ENCODE results near the gene ZBED4.

ZBED4 gene

DNA sequence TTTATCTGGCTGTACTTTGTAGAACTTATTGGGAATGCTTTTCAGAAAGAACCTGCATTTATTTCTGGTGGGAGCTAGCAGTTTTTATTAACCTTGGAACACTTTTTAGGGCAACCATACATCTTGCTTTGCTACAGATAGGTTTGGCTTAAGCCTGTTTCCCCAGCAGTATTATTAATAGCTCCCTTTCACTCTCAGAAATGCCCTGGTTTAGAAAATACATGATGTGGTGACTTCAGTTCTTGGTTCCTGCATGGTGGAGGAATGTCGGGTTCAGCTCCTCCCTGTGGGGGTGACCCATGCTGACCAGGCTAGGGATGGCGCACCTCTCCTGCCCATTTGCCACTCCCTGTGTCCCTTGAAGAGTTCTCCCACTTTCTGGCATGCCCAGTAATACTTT lies 28.2 kb downstream of the ZBED4 start:
- no peak for DNase-seq (ENCODE audit: low spot score)

DNA sequence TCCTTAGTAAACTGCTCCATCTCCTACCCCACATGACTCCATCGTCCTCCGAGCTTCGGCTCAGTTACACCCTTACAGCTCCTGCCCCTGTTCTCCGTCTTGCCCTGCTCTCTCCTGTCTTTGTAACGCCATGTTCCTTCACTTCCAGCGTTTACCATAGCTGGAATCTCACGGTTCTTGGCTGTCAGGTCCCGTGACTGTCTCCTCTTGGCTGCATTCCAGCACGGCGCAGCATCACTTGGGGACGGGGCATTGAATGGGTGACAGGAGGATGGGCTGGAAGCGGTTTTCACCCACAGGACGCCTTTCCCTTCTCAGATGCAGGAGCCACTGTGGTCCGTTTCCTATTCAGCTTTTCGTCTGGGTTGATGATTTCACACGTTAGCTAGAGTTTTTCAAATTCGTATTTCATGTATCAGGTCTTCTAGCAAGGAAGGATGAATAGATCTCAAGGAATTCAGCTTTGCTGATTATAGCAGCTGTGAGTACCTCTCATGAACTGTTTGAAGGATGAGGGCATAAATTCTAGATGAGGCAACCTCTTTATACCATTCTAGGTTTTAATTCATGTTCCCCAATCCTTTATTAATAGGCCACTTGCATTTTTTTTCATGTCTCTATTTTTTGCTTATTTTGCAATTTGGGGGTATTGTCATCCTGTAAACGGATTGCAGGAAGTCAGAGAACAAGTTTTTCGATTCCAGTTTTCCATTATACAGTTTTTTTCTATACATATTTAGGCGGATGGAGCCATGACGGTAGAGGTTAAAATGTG lies 29.1 kb downstream of the ZBED4 start:
- DNase-seq (ENCODE audit: low spot score), result no peak

DNA sequence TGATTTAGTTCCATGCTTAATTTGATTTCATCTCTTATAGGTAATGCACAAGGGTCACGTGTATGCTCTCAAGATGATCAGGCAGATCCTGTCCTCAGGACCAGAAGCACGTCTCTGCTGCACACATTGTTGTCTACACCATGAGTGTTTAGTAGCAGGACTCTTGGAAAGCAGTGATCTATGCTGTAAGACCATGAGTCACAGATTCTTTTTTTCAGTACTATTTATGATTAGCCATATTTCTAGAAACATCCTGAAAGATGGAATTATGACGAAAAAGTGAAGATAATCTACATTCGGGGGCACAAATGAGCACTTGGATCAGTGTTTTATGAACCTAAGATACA lies 29.6 kb downstream of the ZBED4 start:
- no peak for DNase-seq (ENCODE audit: low spot score)

- no peak for DNase-seq (ENCODE audit: low spot score)
Observed at GRCh38 chr22:49884075-49884474, 30.4 kb downstream of the ZBED4 start.

GRCh38 chr22:49884503-49885260 lies 31.0 kb downstream of the ZBED4 start:
- no peak for DNase-seq (ENCODE audit: low spot score)

DNA sequence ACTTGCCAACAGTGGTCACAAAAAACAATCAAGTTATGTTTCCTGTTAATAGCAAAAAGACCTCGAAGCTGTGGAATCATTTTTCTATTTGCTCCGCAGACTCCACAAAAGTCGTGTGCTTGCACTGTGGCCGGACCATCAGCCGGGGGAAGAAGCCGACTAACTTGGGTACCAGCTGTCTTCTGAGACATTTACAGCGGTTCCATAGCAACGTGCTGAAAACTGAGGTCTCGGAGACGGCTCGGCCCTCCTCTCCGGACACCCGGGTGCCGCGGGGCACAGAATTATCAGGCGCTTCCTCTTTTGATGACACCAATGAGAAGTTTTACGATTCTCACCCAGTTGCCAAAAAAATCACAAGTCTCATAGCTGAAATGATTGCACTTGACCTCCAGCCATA lies 31.6 kb downstream of the ZBED4 start:
- no peak for DNase-seq (ENCODE audit: low spot score)

GRCh38 chr22:49885881-49886280 lies 32.2 kb downstream of the ZBED4 start:
- DNase-seq (ENCODE audit: low spot score), result no peak

- DNase-seq (ENCODE audit: low spot score), result no peak
Observed at GRCh38 chr22:49886346-49887063, 32.9 kb downstream of the ZBED4 start.

DNA sequence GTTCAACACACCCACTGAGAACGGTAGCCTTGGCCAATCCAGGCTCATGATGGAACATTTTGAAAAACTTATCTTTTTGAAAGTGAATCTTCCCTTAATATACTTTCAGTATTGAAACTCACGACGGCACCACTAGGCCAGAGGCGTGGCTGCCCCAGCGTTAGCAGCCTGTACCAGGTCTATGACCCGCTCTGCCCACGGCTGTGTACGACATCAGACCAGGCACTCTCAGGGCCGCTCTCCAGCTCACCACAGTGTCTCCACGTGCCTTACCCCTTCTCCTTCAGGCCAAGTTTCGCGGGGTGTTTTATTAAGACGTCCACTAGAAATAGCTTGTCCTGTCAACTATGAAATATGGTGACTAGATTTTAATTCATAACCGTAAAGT lies 33.4 kb downstream of the ZBED4 start:
- DNase-seq (ENCODE audit: low spot score), result no peak

- DNase-seq (ENCODE audit: low spot score), result no peak
Observed at GRCh38 chr22:49887702-49888101, 34.1 kb downstream of the ZBED4 start.

DNA sequence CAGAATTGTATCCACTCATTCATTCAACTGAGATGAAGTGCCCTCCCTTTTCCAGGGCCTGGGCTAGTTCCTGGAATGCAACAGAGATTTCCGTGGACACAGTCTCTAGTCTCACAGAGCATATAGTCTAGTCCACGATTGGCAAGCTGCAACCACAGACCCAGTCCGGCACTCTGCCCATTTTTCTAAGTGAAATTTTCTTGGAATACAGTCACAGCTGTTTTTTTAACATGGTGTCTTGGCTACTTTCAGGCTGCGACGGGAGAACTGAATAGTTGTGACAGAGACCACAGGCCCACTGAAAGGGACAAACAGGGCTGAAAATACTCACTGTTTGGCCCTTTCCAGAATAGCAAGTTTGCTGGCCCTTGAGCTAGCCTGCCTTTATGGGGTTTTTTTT lies 35.4 kb downstream of the ZBED4 start:
- DNase-seq (ENCODE audit: low spot score), result no peak

DNA sequence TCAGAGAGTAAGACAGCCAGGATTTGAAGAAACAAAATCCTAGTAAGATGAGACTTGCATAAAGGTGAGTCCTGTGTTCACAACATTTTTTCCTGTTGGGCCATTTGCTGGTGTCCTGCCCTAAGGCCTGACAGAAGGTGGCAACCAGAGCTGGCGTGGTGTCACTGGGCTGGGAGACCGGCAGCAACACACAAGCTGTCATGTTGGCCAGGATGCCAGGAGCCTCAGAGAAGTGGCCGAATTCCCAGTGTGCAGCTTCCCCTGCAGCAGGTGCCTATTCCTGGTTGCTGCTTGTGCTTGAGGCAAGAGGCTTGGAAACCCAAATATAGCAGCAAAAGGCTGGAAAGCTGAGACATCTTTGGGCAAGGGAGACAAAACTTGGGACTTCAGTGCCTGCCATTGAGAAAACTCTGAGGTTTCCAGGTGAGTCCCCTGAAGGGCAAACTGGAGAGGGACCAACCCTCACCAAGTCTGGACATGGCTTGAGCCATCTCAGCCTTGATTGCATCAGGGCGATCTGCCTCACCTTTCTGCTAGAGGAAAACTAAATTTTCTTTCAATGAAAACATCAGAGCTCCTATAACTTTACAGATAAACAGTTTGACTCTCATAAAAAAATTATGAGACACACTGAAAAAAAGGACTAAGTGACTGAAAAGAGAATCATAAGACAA lies 38.7 kb downstream of the ZBED4 start:
- no peak for DNase-seq (ENCODE audit: low spot score)

DNA sequence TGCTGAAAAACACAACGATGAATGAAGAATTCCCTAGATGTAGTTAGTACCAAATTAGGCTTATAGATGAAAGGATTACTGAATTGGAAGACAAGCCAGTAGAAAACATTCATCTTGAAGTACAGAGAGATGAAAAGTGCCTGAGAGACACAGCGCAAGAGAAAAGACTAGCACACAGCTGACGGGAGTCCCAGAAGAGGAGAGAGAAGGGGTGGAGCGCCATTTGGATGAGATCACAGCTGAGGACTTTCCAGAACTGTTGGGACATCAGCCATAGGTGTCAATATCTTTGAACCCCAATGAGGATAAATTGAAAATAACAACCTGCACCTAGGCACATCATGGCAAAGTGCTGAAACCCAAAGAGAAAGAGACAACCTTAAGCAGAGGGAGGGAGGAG lies 39.4 kb downstream of the ZBED4 start:
- DNase-seq (ENCODE audit: low spot score), result no peak

DNA sequence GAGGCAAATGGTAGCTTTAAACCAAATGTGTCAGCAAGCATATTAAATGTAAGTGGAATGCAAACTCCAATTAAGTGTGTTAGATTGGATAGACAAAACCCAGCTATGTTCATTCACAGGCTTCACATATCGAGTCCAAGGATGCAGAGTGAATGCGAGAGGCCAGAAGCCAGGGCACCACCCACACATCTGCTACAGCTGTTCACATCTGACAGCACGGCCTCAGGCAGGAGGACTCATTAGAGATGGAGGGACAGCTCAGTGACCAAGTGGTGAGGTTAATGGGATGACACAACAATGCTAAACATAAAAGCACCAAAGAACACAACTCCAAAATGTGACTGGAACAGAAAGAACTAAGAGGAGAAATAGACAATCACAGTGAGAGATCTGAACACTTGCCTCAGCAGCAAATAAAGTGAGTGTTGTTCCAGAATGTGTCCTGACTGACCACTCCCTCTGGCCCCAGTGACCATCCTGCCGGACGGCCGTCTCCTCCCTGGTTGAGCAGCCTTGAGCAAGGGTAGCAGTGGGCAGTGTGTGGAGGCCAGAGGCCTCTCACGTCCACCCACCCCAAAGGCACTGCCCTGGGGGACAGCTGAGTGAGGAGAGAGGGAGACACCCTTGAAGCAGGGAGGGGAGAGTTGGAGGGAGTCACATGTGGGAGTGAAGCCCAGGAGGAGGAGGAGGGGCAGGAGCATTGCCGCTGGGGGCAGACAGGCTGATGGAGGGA lies 40.8 kb downstream of the ZBED4 start:
- DNase-seq (ENCODE audit: low spot score), result peak; percentile 24

GRCh38 chr22:49896201-49896600 lies 42.6 kb downstream of the ZBED4 start:
- no peak for DNase-seq (ENCODE audit: low spot score)

- DNase-seq (ENCODE audit: low spot score), result no peak
Observed at GRCh38 chr22:49897015-49897684, 43.5 kb downstream of the ZBED4 start.

DNA sequence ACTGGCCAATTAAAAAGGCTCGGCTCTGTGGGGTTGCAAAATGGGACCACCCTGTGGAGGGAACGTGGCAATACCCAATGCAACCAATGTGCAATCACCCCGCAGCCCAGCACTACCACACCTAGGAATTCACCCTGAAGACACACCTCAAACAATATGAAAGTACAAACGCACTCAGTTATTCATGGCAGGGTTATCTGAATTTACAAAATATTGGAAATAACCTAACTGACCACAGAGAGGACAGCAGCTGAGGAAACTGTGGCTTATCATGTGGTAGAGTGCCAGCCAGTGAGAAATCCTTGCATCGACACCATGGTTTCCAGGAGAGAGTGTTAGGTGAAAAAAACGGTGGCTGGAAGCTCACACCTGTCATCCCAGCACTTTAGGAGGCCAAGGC lies 45.9 kb downstream of the ZBED4 start:
- DNase-seq (ENCODE audit: low spot score), result no peak

- no peak for DNase-seq (ENCODE audit: low spot score)
Observed at GRCh38 chr22:49900441-49901230, 47.0 kb downstream of the ZBED4 start.

- DNase-seq (ENCODE audit: low spot score), result no peak
Observed at GRCh38 chr22:49901457-49901856, 47.8 kb downstream of the ZBED4 start.

GRCh38 chr22:49903322-49904039 lies 49.8 kb downstream of the ZBED4 start:
- no peak for DNase-seq (ENCODE audit: low spot score)

Data from COLO829 (cell line).